Subcutaneous abdominal adipose tissue (tissue), 5 donors: ENCODE data around the gene MPRIP.

Experiments used
- H3K27ac ChIP-seq: one replicate; pipeline ENCODE4 v1.7.0; 2013; ENCODE audit warnings: low read depth, mild to moderate bottlenecking, inconsistent platforms, low read length, moderate library complexity
- H3K27me3 ChIP-seq, 5 donors: one replicate each; pipeline ENCODE4 v1.7.0; 2013; ENCODE audit warnings: low read length in 5 of 5, inconsistent platforms in 1 of 5; ENCODE audit not compliant: control insufficient read depth in 5 of 5, insufficient read depth in 4 of 5
- H3K36me3 ChIP-seq, 5 donors: one replicate each; pipeline ENCODE4 v1.7.0; 2013; ENCODE audit warnings: low read length in 5 of 5; ENCODE audit not compliant: control insufficient read depth in 5 of 5, insufficient read depth in 5 of 5
- H3K4me1 ChIP-seq, 5 donors: one replicate each; pipeline ENCODE4 v1.7.0; 2013; ENCODE audit warnings: low read length in 5 of 5, mild to moderate bottlenecking in 3 of 5, moderate library complexity in 1 of 5; ENCODE audit not compliant: control insufficient read depth in 5 of 5, insufficient read depth in 5 of 5
- H3K4me3 ChIP-seq, 5 donors: one replicate each; pipeline ENCODE4 v1.7.0; 2013; ENCODE audit warnings: low read length in 5 of 5, low read depth in 1 of 5
- H3K9ac ChIP-seq, 5 donors: one replicate each; pipeline ENCODE4 v1.7.0; 2013; ENCODE audit warnings: low read length in 5 of 5, mild to moderate bottlenecking in 4 of 5, moderate library complexity in 3 of 5
- H3K9me3 ChIP-seq, 5 donors: one replicate each; pipeline ENCODE4 v1.7.0; 2013; ENCODE audit warnings: low read length in 5 of 5; ENCODE audit not compliant: control insufficient read depth in 5 of 5
- donor health status: healthy.
- donor health status: healthy.
- donor health status: healthy.
- donor health status: healthy.
- donor health status: healthy.

Gene MPRIP

DNA sequence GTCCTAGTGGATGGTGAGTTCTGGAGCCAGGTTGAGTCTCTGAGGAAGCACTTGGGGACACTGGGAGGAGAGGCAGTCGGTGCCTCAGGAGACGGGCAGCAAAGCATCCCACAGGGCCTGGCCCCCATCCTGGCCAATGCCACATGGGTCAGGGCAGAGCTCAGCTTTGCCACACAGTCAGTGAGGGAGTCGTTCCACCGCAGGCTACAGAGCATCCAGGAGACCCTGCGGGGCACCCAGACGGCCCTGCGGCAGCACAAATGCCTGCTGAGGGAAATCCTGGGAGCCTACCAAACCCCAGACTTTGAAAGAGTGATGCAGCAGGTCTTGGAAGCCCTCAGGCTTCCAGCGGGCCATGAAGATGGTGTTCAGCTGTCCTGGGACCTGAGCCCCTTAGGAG is 124.2 kb downstream of the MPRIP start:
- H3K9me3 ChIP-seq = no peaks in the 10 kb centered on the region
- H3K4me1 ChIP-seq = peaks cover 0 to 12% (median 0%) of the 10 kb centered on the region in 5 donors
- H3K4me3 ChIP-seq = no peak overlapping the region
- no peak overlapping the region for H3K9ac ChIP-seq
- H3K27ac ChIP-seq = no peak overlapping the region
- H3K36me3 ChIP-seq = peaks cover 3 to 96% (median 87%) of the 10 kb centered on the region in 5 donors
- H3K27me3 ChIP-seq = no peaks in the 10 kb centered on the region

DNA sequence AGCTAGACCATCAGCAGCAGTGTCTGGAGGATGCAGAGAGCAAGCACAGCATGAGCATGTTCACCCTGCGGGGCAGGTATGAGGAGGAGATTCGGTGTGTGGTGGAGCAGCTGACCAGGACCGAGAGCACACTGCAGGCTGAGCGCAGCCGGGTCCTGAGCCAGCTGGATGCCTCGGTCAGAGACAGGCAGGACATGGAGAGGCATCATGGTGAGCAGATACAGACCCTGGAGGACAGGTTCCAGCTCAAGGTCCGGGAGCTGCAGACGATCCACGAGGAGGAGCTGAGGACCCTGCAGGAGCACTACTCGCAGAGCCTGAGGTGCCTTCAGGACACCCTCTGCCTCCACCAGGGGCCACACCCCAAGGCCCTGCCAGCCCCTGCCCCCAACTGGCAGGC is 125.1 kb downstream of the MPRIP start:
- no peak overlapping the region for H3K9ac ChIP-seq
- no peaks in the 10 kb centered on the region for H3K9me3 ChIP-seq
- no peaks in the 10 kb centered on the region for H3K27me3 ChIP-seq
- H3K4me3 ChIP-seq = no peak overlapping the region
- H3K27ac ChIP-seq = no peak overlapping the region
- H3K36me3 ChIP-seq = peaks cover 3 to 96% (median 87%) of the 10 kb centered on the region in 5 donors
- H3K4me1 ChIP-seq = peaks cover 0 to 22% (median 2%) of the 10 kb centered on the region in 5 donors

DNA sequence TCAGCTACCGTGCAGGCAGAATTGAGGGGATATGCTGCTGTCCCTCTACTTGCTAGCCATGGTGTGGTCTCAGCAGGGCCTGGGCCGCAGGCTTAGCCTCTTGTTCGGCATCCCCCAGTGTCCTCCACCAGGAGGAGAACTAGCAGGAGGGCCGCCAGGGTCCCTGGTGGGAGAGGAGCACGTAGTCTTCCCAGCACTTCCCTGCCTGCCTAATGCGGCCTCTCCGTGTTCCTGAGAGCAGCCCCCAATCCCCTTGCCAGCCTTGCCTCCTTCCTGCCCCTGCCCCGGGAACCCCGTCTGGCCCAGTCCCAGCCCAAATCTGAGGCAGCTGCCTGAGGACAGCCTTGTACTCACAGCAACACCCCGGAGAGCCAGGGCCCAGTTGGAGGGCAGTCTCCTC is 125.7 kb downstream of the MPRIP start:
- Histone ChIP-seq H3K9me3 (no peaks in the 10 kb centered on the region), H3K36me3 (peaks cover 3 to 96% (median 88%) of the 10 kb centered on the region in 5 donors), H3K27ac (no peak overlapping the region)

DNA sequence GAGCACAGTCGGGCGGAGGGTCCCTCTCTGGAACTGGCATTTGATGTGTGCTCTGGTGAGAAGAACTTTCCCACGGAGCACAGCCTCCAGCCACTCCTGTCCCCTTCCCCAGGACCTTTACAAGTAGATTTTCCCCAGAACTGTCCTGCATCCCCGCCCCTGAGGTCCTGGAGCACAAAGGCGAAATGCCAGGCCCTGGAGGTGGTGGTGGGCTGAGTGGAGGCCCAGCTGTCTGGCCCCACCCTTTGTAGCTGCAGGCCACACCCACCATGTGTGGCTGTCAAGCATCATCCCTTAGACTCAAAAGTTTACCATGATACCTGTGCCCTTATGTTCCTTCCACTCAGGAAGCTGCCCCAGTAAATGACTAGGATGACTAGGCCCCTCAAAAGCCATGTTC is 126.1 kb downstream of the MPRIP start:
- peaks cover 0 to 31% (median 2%) of the 10 kb centered on the region in 5 donors for H3K4me1 ChIP-seq
- H3K9me3 ChIP-seq = no peaks in the 10 kb centered on the region
- H3K4me3 ChIP-seq = no peak overlapping the region
- no peak overlapping the region for H3K9ac ChIP-seq
- no peaks in the 10 kb centered on the region for H3K27me3 ChIP-seq
- H3K27ac ChIP-seq = no peak overlapping the region
- peaks cover 1 to 96% (median 87%) of the 10 kb centered on the region in 5 donors for H3K36me3 ChIP-seq

More for the DNA sequence above, 125.7 kb downstream of the MPRIP start:
- Histone ChIP-seq H3K4me3 (no peak overlapping the region), H3K27me3 (no peaks in the 10 kb centered on the region), H3K4me1 (peaks cover 0 to 28% (median 2%) of the 10 kb centered on the region in 5 donors), H3K9ac (no peak overlapping the region)

GRCh38 chr17:17169396-17169795 is 127.1 kb downstream of the MPRIP start:
- H3K27ac ChIP-seq = no peak overlapping the region
- H3K4me3 ChIP-seq = no peak overlapping the region
- no peaks in the 10 kb centered on the region for H3K27me3 ChIP-seq
- H3K4me1 ChIP-seq = peaks cover 0 to 31% (median 2%) of the 10 kb centered on the region in 5 donors
- H3K9ac ChIP-seq = no peak overlapping the region
- no peaks in the 10 kb centered on the region for H3K9me3 ChIP-seq
- peaks cover 0 to 96% (median 90%) of the 10 kb centered on the region in 5 donors for H3K36me3 ChIP-seq

- Histone ChIP-seq H3K4me3 (no peak overlapping the region), H3K36me3 (peaks cover 0 to 95% (median 89%) of the 10 kb centered on the region in 5 donors), H3K27ac (no peak overlapping the region), H3K9me3 (no peaks in the 10 kb centered on the region), H3K4me1 (peaks cover 0 to 38% (median 2%) of the 10 kb centered on the region in 5 donors), H3K27me3 (no peaks in the 10 kb centered on the region), H3K9ac (no peak overlapping the region)
These were observed 128.2 kb downstream of the MPRIP start for GRCh38 chr17:17170346-17170985.

GRCh38 chr17:17171186-17171585 is 128.9 kb downstream of the MPRIP start:
- Histone ChIP-seq H3K27ac (no peak overlapping the region), H3K4me3 (no peak overlapping the region), H3K4me1 (peaks cover 0 to 45% (median 2%) of the 10 kb centered on the region in 5 donors), H3K9ac (no peak overlapping the region), H3K9me3 (no peaks in the 10 kb centered on the region), H3K27me3 (no peaks in the 10 kb centered on the region), H3K36me3 (peaks cover 0 to 95% (median 89%) of the 10 kb centered on the region in 5 donors)

DNA sequence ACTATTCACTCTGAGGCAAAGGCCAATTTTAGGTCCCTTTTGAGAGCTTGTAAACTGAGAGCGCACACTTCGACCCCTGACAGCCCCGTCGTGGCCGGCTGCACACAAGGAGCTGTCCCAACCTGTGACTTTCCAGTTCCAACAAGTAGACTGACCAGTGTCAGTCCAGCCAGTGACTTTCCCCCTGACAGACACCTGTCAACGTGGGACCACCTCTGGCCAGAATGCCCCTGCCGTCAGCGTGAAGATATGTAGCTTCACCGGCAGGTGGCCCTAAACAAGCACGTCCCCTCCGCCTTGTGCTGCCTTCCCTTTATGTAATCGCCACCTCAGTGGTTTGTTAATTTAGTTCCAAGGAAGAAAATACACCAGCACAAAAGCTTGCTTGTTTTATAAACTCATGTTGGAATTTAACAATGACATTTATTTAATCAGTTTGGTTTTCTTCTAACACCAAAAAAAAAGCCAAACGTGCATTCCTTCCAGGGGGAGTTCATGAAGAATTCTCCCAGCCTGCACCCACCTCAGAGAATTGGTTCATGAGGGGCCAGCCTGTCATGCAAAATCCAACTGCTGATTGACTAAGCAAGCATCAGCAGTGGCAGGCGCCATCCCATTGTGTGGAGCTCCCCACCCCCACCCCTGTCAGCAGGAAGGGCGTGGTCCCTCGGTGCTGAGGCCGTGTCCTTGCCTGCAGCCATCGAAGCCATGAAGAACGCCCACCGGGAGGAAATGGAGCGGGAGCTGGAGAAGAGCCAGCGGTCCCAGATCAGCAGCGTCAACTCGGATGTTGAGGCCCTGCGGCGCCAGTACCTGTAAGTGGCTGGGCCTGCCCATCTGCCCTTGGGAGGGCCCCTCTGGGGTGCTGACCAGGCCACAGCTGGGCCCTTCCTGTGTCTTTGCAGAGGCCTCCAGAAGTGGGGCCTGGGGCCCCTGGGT is 130.0 kb downstream of the MPRIP start:
- H3K4me1 ChIP-seq = peaks cover 0 to 46% (median 2%) of the 10 kb centered on the region in 5 donors
- no peak overlapping the region for H3K9ac ChIP-seq
- no peaks in the 10 kb centered on the region for H3K9me3 ChIP-seq
- H3K27ac ChIP-seq = no peak overlapping the region
- H3K4me3 ChIP-seq = no peak overlapping the region
- peaks cover 0 to 95% (median 89%) of the 10 kb centered on the region in 5 donors for H3K36me3 ChIP-seq
- H3K27me3 ChIP-seq = no peaks in the 10 kb centered on the region

DNA sequence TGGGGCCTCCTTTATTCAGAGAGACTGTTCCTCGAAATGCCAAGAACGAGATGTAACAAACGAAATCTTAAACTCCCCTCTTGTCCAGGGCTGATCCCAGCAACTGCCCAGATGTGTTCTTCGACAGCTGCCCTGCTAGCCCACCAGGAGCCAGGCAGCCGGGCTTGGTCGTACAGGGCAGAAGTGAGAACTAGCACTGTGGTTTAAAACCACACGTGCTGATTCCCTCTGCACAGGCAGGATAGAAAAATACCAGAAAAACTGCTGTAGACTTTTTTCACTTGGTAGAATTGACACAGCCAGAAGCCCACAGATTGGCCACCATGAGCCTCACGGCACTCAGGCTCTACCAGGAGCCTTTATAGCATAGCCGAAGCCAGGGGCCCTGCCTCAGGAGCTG is 130.7 kb downstream of the MPRIP start:
- no peak overlapping the region for H3K4me3 ChIP-seq
- peaks cover 0 to 95% (median 89%) of the 10 kb centered on the region in 5 donors for H3K36me3 ChIP-seq
- no peak overlapping the region for H3K9ac ChIP-seq
- H3K27ac ChIP-seq = no peak overlapping the region
- no peaks in the 10 kb centered on the region for H3K9me3 ChIP-seq
- no peaks in the 10 kb centered on the region for H3K27me3 ChIP-seq
- H3K4me1 ChIP-seq = peaks cover 0 to 46% (median 2%) of the 10 kb centered on the region in 5 donors

DNA sequence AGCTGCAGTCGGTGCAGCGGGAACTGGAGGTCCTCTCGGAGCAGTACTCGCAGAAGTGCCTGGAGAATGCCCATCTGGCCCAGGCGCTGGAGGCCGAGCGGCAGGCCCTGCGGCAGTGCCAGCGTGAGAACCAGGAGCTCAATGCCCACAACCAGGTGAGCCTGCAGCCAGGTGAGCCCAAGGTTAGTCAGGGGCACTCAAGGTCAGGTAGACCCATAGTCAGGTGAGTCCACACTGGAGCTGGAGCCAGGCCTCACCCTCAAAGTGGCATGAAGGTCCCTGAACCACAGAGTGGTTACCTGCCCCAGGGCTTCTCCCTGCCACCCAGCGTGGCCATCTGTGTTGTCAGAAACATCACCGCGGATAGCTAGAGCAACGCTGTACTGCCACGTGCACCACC is 131.7 kb downstream of the MPRIP start:
- no peaks in the 10 kb centered on the region for H3K27me3 ChIP-seq
- H3K27ac ChIP-seq = no peak overlapping the region
- H3K4me3 ChIP-seq = no peak overlapping the region
- no peaks in the 10 kb centered on the region for H3K9me3 ChIP-seq
- H3K36me3 ChIP-seq = peaks cover 0 to 95% (median 91%) of the 10 kb centered on the region in 5 donors
- peaks cover 0 to 46% (median 2%) of the 10 kb centered on the region in 5 donors for H3K4me1 ChIP-seq
- H3K9ac ChIP-seq = no peak overlapping the region
